ENCODE measurements around the gene SPRED2.

DNA sequence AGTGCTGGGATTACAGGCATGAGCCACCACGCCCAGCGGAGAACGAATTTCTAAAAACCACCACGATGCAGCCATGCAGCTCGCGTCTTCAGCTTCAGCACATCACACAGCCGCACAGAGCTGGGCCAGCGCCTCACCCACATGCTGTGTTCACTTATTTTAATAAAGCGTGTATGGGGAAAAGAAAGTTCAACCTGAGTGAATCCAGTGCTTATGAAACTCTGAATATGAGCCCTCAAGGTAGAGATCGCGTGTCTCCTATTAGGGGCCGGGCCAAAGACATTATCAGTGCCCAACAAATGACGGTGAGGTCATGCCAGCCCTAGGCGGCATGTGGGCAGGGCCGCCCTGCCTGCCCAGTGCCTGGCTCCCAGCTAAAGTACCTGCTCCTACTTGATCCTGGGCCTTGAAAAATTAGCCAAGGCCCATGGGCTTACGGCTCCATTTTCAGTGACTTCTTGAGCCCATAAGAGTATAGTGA, 44.3 kb downstream of the SPRED2 start:
- TF ChIP-seq EP300 (IDR thresholded peaks at IDR 0.05) (no peak), POLR2A (IDR thresholded peaks at IDR 0.05) (no peak)
- TF ChIP-seq, protein P1, sequence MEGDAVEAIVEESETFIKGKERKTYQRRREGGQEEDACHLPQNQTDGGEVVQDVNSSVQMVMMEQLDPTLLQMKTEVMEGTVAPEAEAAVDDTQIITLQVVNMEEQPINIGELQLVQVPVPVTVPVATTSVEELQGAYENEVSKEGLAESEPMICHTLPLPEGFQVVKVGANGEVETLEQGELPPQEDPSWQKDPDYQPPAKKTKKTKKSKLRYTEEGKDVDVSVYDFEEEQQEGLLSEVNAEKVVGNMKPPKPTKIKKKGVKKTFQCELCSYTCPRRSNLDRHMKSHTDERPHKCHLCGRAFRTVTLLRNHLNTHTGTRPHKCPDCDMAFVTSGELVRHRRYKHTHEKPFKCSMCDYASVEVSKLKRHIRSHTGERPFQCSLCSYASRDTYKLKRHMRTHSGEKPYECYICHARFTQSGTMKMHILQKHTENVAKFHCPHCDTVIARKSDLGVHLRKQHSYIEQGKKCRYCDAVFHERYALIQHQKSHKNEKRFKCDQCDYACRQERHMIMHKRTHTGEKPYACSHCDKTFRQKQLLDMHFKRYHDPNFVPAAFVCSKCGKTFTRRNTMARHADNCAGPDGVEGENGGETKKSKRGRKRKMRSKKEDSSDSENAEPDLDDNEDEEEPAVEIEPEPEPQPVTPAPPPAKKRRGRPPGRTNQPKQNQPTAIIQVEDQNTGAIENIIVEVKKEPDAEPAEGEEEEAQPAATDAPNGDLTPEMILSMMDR (IDR thresholded peaks at IDR 0.05) = no peak

Data from stomach (tissue), 4 donors.